ENCODE results near the gene HTN1. TPM values are rescaled to one million over a fixed set of nuclear protein-coding genes. Genes with fewer than 3 reads are reported as not detected.
"Not testable (repeated sequence)": the region's sequence is repeated elsewhere in the genome, so short reads cannot be mapped to it uniquely, and the experiment has no call there.

HTN1 gene
- polyA plus RNA-seq, 3 donors: not detected

GRCh38 chr4:70002507-70002906 lies 47.7 kb upstream of the HTN1 start:
- H3K4me1 Mint-ChIP-seq: no peaks in the 10 kb centered on the region
- H3K27me3 Mint-ChIP-seq (ENCODE audit: low read depth in 3 of 3): no peaks in the 10 kb centered on the region
- no peak for TF ChIP-seq CTCF (IDR thresholded peaks at IDR 0.05)
- no peaks in the 10 kb centered on the region for H3K79me2 ChIP-seq (ENCODE audit: insufficient read depth, low read length)
- no peak overlapping the region for H3K27ac Mint-ChIP-seq
- no peaks in the 10 kb centered on the region for H3K9me3 ChIP-seq (replicated peaks in 1 of 2; ENCODE audit: control insufficient read depth in 1 of 2, insufficient read depth in 1 of 2, low read length in 2 of 2)
- H4K20me1 ChIP-seq (ENCODE audit: insufficient read depth, low read length): no peaks in the 10 kb centered on the region
- H3K36me3 Mint-ChIP-seq: no peaks in the 10 kb centered on the region
- intact Hi-C loops (cut with micrococcal nuclease): no loop called here
- H3K4me3 Mint-ChIP-seq: no peak overlapping the region
- no peaks in the 10 kb centered on the region for H3K27me3 ChIP-seq (ENCODE audit: control insufficient read depth in 2 of 2, insufficient read depth in 2 of 2, low read length in 2 of 2)
- H3K9me3 Mint-ChIP-seq: no peaks in the 10 kb centered on the region
- H3K4me3 ChIP-seq (replicated peaks in 1 of 3; ENCODE audit: low read depth in 2 of 3, low read length in 3 of 3): no peak overlapping the region
- H3K27ac ChIP-seq (ENCODE audit: low read depth in 1 of 2, low read length in 2 of 2): no peak overlapping the region
- no peak overlapping the region for H2AFZ ChIP-seq (ENCODE audit: insufficient read depth, low read depth, low read length, poor library complexity, severe bottlenecking)
- no peak for DNase-seq
- no peaks in the 10 kb centered on the region for H3K36me3 ChIP-seq (replicated peaks in 1 of 2; ENCODE audit: control insufficient read depth in 1 of 2, insufficient read depth in 2 of 2, low read length in 2 of 2)
- H3K4me1 ChIP-seq (ENCODE audit: control insufficient read depth in 1 of 2, insufficient read depth in 2 of 2, low read length in 2 of 2): no peaks in the 10 kb centered on the region
- no peak overlapping the region for H3K4me2 ChIP-seq (replicated peaks; ENCODE audit: extremely low read depth, low read length, poor library complexity, severe bottlenecking)
- no peak overlapping the region for H3K9ac ChIP-seq (ENCODE audit: insufficient read depth, low read length, poor library complexity, severe bottlenecking)

- peaks cover 0 to 2% of the 10 kb centered on the region in 2 donors for H3K9me3 ChIP-seq (replicated peaks in 1 of 2; ENCODE audit: control insufficient read depth in 1 of 2, insufficient read depth in 1 of 2, low read length in 2 of 2)
- 57% methylated on average over 1 of the region's 3 CpGs for WGBS (ENCODE audit: insufficient coverage)
- H3K27ac ChIP-seq (ENCODE audit: low read depth in 1 of 2, low read length in 2 of 2): no peak overlapping the region
- Mint-ChIP-seq H3K27me3 (ENCODE audit: low read depth in 3 of 3) (peaks cover 0 to 1% (median 0%) of the 10 kb centered on the region in 3 donors), H3K27ac (no peak overlapping the region), H3K4me3 (no peak overlapping the region), H3K36me3 (no peaks in the 10 kb centered on the region), H3K4me1 (no peaks in the 10 kb centered on the region), H3K9me3 (peaks cover 0 to 3% (median 0%) of the 10 kb centered on the region in 7 donors)
- no peak overlapping the region for H3K4me2 ChIP-seq (replicated peaks; ENCODE audit: extremely low read depth, low read length, poor library complexity, severe bottlenecking)
- H3K36me3 ChIP-seq (replicated peaks in 1 of 2; ENCODE audit: control insufficient read depth in 1 of 2, insufficient read depth in 2 of 2, low read length in 2 of 2): no peaks in the 10 kb centered on the region
- no peaks in the 10 kb centered on the region for H3K79me2 ChIP-seq (ENCODE audit: insufficient read depth, low read length)
- H4K20me1 ChIP-seq (ENCODE audit: insufficient read depth, low read length): no peaks in the 10 kb centered on the region
- H3K4me1 ChIP-seq (ENCODE audit: control insufficient read depth in 1 of 2, insufficient read depth in 2 of 2, low read length in 2 of 2): no peaks in the 10 kb centered on the region
- TF ChIP-seq CTCF (IDR thresholded peaks at IDR 0.05): no peak
- intact Hi-C loops (cut with micrococcal nuclease): no loop called here
- no peaks in the 10 kb centered on the region for H3K27me3 ChIP-seq (ENCODE audit: control insufficient read depth in 2 of 2, insufficient read depth in 2 of 2, low read length in 2 of 2)
- no peak for DNase-seq
- no peak overlapping the region for H3K4me3 ChIP-seq (replicated peaks in 1 of 3; ENCODE audit: low read depth in 2 of 3, low read length in 3 of 3)
- no peak overlapping the region for H2AFZ ChIP-seq (ENCODE audit: insufficient read depth, low read depth, low read length, poor library complexity, severe bottlenecking)
- H3K9ac ChIP-seq (ENCODE audit: insufficient read depth, low read length, poor library complexity, severe bottlenecking): no peak overlapping the region
These were observed 41.5 kb upstream of the HTN1 start for GRCh38 chr4:70008771-70009170.

- intact Hi-C loops (cut with micrococcal nuclease); DNase-seq; H3K9ac ChIP-seq (ENCODE audit: insufficient read depth, low read length, poor library complexity, severe bottlenecking); H3K27me3 Mint-ChIP-seq (ENCODE audit: low read depth in 3 of 3); H3K79me2 ChIP-seq (ENCODE audit: insufficient read depth, low read length); H3K4me1 Mint-ChIP-seq; H3K4me3 ChIP-seq (replicated peaks in 1 of 3; ENCODE audit: low read depth in 2 of 3, low read length in 3 of 3); H2AFZ ChIP-seq (ENCODE audit: insufficient read depth, low read depth, low read length, poor library complexity, severe bottlenecking); H3K27ac ChIP-seq (ENCODE audit: low read depth in 1 of 2, low read length in 2 of 2); H3K4me3 Mint-ChIP-seq; H3K9me3 ChIP-seq (replicated peaks in 1 of 2; ENCODE audit: control insufficient read depth in 1 of 2, insufficient read depth in 1 of 2, low read length in 2 of 2); H3K9me3 Mint-ChIP-seq; H3K36me3 ChIP-seq (replicated peaks in 1 of 2; ENCODE audit: control insufficient read depth in 1 of 2, insufficient read depth in 2 of 2, low read length in 2 of 2); H3K27me3 ChIP-seq (ENCODE audit: control insufficient read depth in 2 of 2, insufficient read depth in 2 of 2, low read length in 2 of 2); H3K4me1 ChIP-seq (ENCODE audit: control insufficient read depth in 1 of 2, insufficient read depth in 2 of 2, low read length in 2 of 2); H3K27ac Mint-ChIP-seq; H4K20me1 ChIP-seq (ENCODE audit: insufficient read depth, low read length); H3K4me2 ChIP-seq (replicated peaks; ENCODE audit: extremely low read depth, low read length, poor library complexity, severe bottlenecking); H3K36me3 Mint-ChIP-seq: not testable (repeated sequence)
- 100% methylated on average over 1 of the region's 10 CpGs for WGBS (ENCODE audit: insufficient coverage)
These were observed 31.2 kb upstream of the HTN1 start for GRCh38 chr4:70019006-70019405.
